Neural cell (in vitro differentiated cells): ENCODE data around the gene DLG5. TPM values are rescaled to one million over a fixed set of nuclear protein-coding genes. Genes with fewer than 3 reads are reported as not detected.

Experiments
- H2AFZ ChIP-seq: fragments of 200-600, 300-800 bp; sonication (generic), shearing (Covaris generic); 2 replicates; pipeline ENCODE4 v1.6.0; 2014; ENCODE audit warnings: low read depth, mild to moderate bottlenecking, antibody characterized with exemption, low read length, moderate library complexity
- H3F3A ChIP-seq: fragments of 200-600 bp; shearing (Covaris generic); 2 replicates; pipeline ENCODE4 v1.6.1; 2016; ENCODE audit warnings: mild to moderate bottlenecking, moderate library complexity, mixed read lengths, antibody characterized with exemption, low read length; ENCODE audit not compliant: insufficient read depth, poor library complexity, severe bottlenecking
- H3K27ac ChIP-seq: fragments of 200-600, 300-800 bp; sonication (generic), shearing (Covaris generic); 2 replicates; pipeline ENCODE4 v1.5.1; 2014; ENCODE audit warnings: mild to moderate bottlenecking, low read length, moderate library complexity
- H3K27me3 ChIP-seq: fragments of 300-800, 200-600 bp; sonication (generic), shearing (Covaris generic); 2 replicates; pipeline ENCODE4 v1.6.0; 2014; ENCODE audit warnings: mild to moderate bottlenecking, low read depth, low read length, moderate library complexity; ENCODE audit not compliant: insufficient read depth
- H3K36me3 ChIP-seq: fragments of 300-800, 200-600 bp; sonication (generic), shearing (Covaris generic); 2 replicates; pipeline ENCODE4 v1.5.1; 2014; ENCODE audit warnings: mild to moderate bottlenecking, antibody characterized with exemption, low read length, moderate library complexity; ENCODE audit not compliant: insufficient read depth
- H3K4me2 ChIP-seq: fragments of 300-800, 200-600 bp; sonication (generic), shearing (Covaris generic); 2 replicates; pipeline ENCODE4 v1.6.0; 2014; ENCODE audit warnings: mild to moderate bottlenecking, low read length
- H3K4me3 ChIP-seq: fragments of 300-800, 200-600 bp; sonication (generic), shearing (Covaris generic); 2 replicates; pipeline ENCODE4 v1.5.1; 2014; ENCODE audit warnings: mild to moderate bottlenecking, low read length, moderate library complexity
- H3K79me2 ChIP-seq: fragments of 200-600 bp; shearing (Covaris generic); replicated peaks from 2 replicates; pipeline ENCODE4 v1.6.0; 2014; ENCODE audit warnings: mild to moderate bottlenecking, low read length, moderate library complexity; ENCODE audit not compliant: insufficient read depth
- H3K9ac ChIP-seq: fragments of 300-800, 200-600 bp; sonication (generic), shearing (Covaris generic); 2 replicates; pipeline ENCODE4 v1.6.1; 2016; ENCODE audit warnings: mild to moderate bottlenecking, low read length, mixed read lengths
- H3K9me2 ChIP-seq: fragments of 200-600 bp; shearing (Covaris generic); 2 replicates; pipeline ENCODE4 v1.6.1; 2016; ENCODE audit warnings: mild to moderate bottlenecking, low read length, mixed read lengths; ENCODE audit not compliant: insufficient read depth
- H3K9me3 ChIP-seq: fragments of 200-600, 300-800 bp; sonication (generic), shearing (Covaris generic); 2 replicates; pipeline ENCODE4 v1.6.1; 2016; ENCODE audit warnings: mild to moderate bottlenecking, mixed run types, low read length, moderate library complexity, mixed read lengths
- H4K20me1 ChIP-seq: fragments of 200-600 bp; shearing (Covaris generic); 2 replicates; pipeline ENCODE4 v1.6.1; 2016; ENCODE audit warnings: mild to moderate bottlenecking, mixed run types; ENCODE audit not compliant: insufficient read depth
- CTCF ChIP-seq: fragments of 450-650 bp; IDR thresholded peaks from 2 replicates; pipeline ENCODE4 v1.5.1; 2014; ENCODE audit warnings: antibody characterized with exemption, mild to moderate bottlenecking, moderate library complexity; ENCODE audit not compliant: poor library complexity, severe bottlenecking
- EP300 ChIP-seq: fragments of 450-650 bp; conservative IDR thresholded peaks from 2 replicates; pipeline ENCODE4 v1.6.1; 2014; ENCODE audit warnings: antibody characterized with exemption, mild to moderate bottlenecking, moderate library complexity; ENCODE audit not compliant: poor library complexity, severe bottlenecking
- EZH2 ChIP-seq: fragments of 200-600, 300-800 bp; shearing (Covaris generic), sonication (generic); IDR thresholded peaks from 2 replicates; pipeline ENCODE4 v1.6.1; 2014; ENCODE audit warnings: antibody characterized with exemption, low read length, borderline replicate concordance, mild to moderate bottlenecking; ENCODE audit not compliant: insufficient read depth, poor library complexity, severe bottlenecking
- MXI1 ChIP-seq: fragments of 450-650 bp; conservative IDR thresholded peaks from 2 replicates; pipeline ENCODE4 v1.6.1; 2014; ENCODE audit warnings: antibody characterized with exemption, mild to moderate bottlenecking; ENCODE audit not compliant: poor library complexity, severe bottlenecking
- POLR2AphosphoS5 ChIP-seq: IDR thresholded peaks from 2 replicates; pipeline ENCODE4 v1.6.1; 2012
- RAD21 ChIP-seq: fragments of 450-650 bp; conservative IDR thresholded peaks from 2 replicates; pipeline ENCODE4 v1.6.1; 2014; ENCODE audit warnings: antibody characterized with exemption, mild to moderate bottlenecking, moderate library complexity
- REST ChIP-seq: IDR thresholded peaks from 2 replicates; pipeline ENCODE4 v1.6.1; 2012; ENCODE audit warnings: borderline replicate concordance
- SMC3 ChIP-seq: fragments of 450-650 bp; conservative IDR thresholded peaks from 2 replicates; pipeline ENCODE4 v1.6.1; 2014; ENCODE audit warnings: antibody characterized with exemption, mild to moderate bottlenecking, moderate library complexity; ENCODE audit not compliant: poor library complexity
- TAF1 ChIP-seq: IDR thresholded peaks from 2 replicates; pipeline ENCODE4 v1.6.1; 2012; ENCODE audit warnings: low read depth
- polyA plus RNA-seq: library from polyadenylated mRNA; depleted of rRNA; stranded (reverse); fragments of >200 nt; gene quantifications from 2 replicates; pipeline ENCODE4 v1.2.3, GENCODE V29; 2014

Gene DLG5
- polyA plus RNA-seq, 1 donor from 2014 or later, result 72.9 TPM

- no peak for TF ChIP-seq POLR2AphosphoS5
- TF ChIP-seq RAD21, result no peak
- TF ChIP-seq TAF1, result no peak
- TF ChIP-seq SMC3, result no peak
- TF ChIP-seq CTCF, result no peak
- TF ChIP-seq EZH2, result no peak
- no peak for TF ChIP-seq EP300
- no peak for TF ChIP-seq REST
- TF ChIP-seq MXI1, result no peak
- H2AFZ ChIP-seq, result no peak overlapping the region
- H3K27ac ChIP-seq, result no peak overlapping the region
- H3K9me2 ChIP-seq, result no peaks in the 10 kb centered on the region
- no peak overlapping the region for H3K9ac ChIP-seq
- H3K36me3 ChIP-seq, result no peaks in the 10 kb centered on the region
- H3F3A ChIP-seq, result no peaks in the 10 kb centered on the region
- H3K79me2 ChIP-seq, result no peaks in the 10 kb centered on the region
- no peak overlapping the region for H3K4me3 ChIP-seq
- no peaks in the 10 kb centered on the region for H3K9me3 ChIP-seq
- no peak overlapping the region for H3K4me2 ChIP-seq
- no peaks in the 10 kb centered on the region for H3K27me3 ChIP-seq
- no peaks in the 10 kb centered on the region for H4K20me1 ChIP-seq
Observed at GRCh38 chr10:77744245-77744644, 182.3 kb downstream of the DLG5 start.

GRCh38 chr10:77742172-77742571, 184.4 kb downstream of the DLG5 start:
- Histone ChIP-seq H3K36me3 (no peaks in the 10 kb centered on the region), H3K9ac (no peak overlapping the region), H3K4me3 (no peak overlapping the region), H4K20me1 (no peaks in the 10 kb centered on the region), H3K9me3 (no peaks in the 10 kb centered on the region), H3F3A (no peaks in the 10 kb centered on the region), H3K9me2 (no peaks in the 10 kb centered on the region), H3K4me2 (no peak overlapping the region), H3K27ac (no peak overlapping the region), H3K79me2 (no peaks in the 10 kb centered on the region), H2AFZ (no peak overlapping the region), H3K27me3 (no peaks in the 10 kb centered on the region)
- no peak for TF ChIP-seq TAF1
- no peak for TF ChIP-seq CTCF
- no peak for TF ChIP-seq SMC3
- TF ChIP-seq REST, result no peak
- no peak for TF ChIP-seq POLR2AphosphoS5
- no peak for TF ChIP-seq EZH2
- TF ChIP-seq MXI1, result no peak
- TF ChIP-seq EP300, result no peak
- TF ChIP-seq RAD21, result no peak
